IMR-90 (cell line): ENCODE data around the gene GABRE. TPM values are rescaled to one million over a fixed set of nuclear protein-coding genes. Genes with fewer than 3 reads are reported as not detected.

Experiments
- ATAC-seq: fragments of 200-7000 bp; cut with Tn5 transposase; 2 replicates; pipeline ENCODE4 v1.9.1; 2020; ENCODE audit warnings: low read depth, mild to moderate bottlenecking, moderate library complexity
- BruUV-seq: library from RNA; stranded (reverse); fragments of 400-500 nt; replicated peaks from 2 replicates; lab custom pipeline; 2021; lab: Mats Ljungman, UMichigan
- CTCF ChIA-PET: fragments of 300-600 bp; formaldehyde crosslinking; extraction: SDS; loops from one replicate; lab custom pipeline; 2021; ENCODE audit warnings: antibody characterized with exemption; lab: Yijun Ruan, JAX
- POLR2A ChIA-PET: fragments of 300-600 bp; sonication (Branson Sonifier 250); formaldehyde crosslinking; loops from one replicate; lab custom pipeline; 2022; ENCODE audit warnings: antibody characterized with exemption; ENCODE audit not compliant: unreplicated experiment; lab: Charles Lee
- DNase-seq: peaks from one replicate; pipeline ENCODE4 v3.0.0; 2013
- H2AFZ ChIP-seq: replicated peaks from 2 replicates; pipeline ENCODE3; 2013; ENCODE audit warnings: low read length, mild to moderate bottlenecking; ENCODE audit not compliant: poor library complexity
- H2AK5ac ChIP-seq: 2 replicates; pipeline ENCODE4 v1.6.1; 2013; ENCODE audit warnings: low read depth, low read length, inconsistent platforms
- H2AK9ac ChIP-seq: replicated peaks from 2 replicates; pipeline ENCODE3; 2013; ENCODE audit warnings: mild to moderate bottlenecking, low read depth, low read length, moderate library complexity; ENCODE audit not compliant: poor library complexity
- H2BK120ac ChIP-seq: 2 replicates; pipeline ENCODE4 v1.6.1; 2013; ENCODE audit warnings: low read depth, low read length, inconsistent platforms
- H2BK15ac ChIP-seq: 3 replicates; pipeline ENCODE4 v1.6.1; 2013; ENCODE audit warnings: low read depth, low read length, inconsistent platforms
- H2BK20ac ChIP-seq: 2 replicates; pipeline ENCODE4 v1.6.1; 2013; ENCODE audit warnings: low read depth, mild to moderate bottlenecking, inconsistent platforms, low read length, moderate library complexity
- H2BK5ac ChIP-seq: 2 replicates; pipeline ENCODE4 v1.6.1; 2013; ENCODE audit warnings: mild to moderate bottlenecking, low read depth, low read length, inconsistent platforms; ENCODE audit not compliant: poor library complexity, severe bottlenecking
- H3K14ac ChIP-seq: replicated peaks from 2 replicates; pipeline ENCODE4 v1.6.1; 2013; ENCODE audit warnings: low read depth, low read length, inconsistent platforms
- H3K18ac ChIP-seq: 2 replicates; pipeline ENCODE4 v1.6.1; 2013; ENCODE audit warnings: low read depth, low read length, control low read depth
- H3K23ac ChIP-seq: 2 replicates; pipeline ENCODE4 v1.6.1; 2013; ENCODE audit warnings: low read depth, low read length, inconsistent platforms
- H3K27ac ChIP-seq: 2 replicates; pipeline ENCODE4 v1.5.1; 2013; ENCODE audit warnings: mild to moderate bottlenecking, control low read depth, low read length; ENCODE audit not compliant: insufficient read depth
- H3K27me3 ChIP-seq: 2 replicates; pipeline ENCODE4 v1.6.1; 2013; ENCODE audit warnings: low read length; ENCODE audit not compliant: control insufficient read depth, insufficient read depth
- H3K36me3 ChIP-seq: 2 replicates; pipeline ENCODE4 v1.6.1; 2013; ENCODE audit warnings: low read length, mixed read lengths; ENCODE audit not compliant: control insufficient read depth, insufficient read depth
- H3K4ac ChIP-seq: 2 replicates; pipeline ENCODE4 v1.6.1; 2013; ENCODE audit warnings: low read depth, low read length, inconsistent platforms
- H3K4me1 ChIP-seq: 2 replicates; pipeline ENCODE4 v1.6.1; 2013; ENCODE audit warnings: low read length, mixed read lengths; ENCODE audit not compliant: control insufficient read depth, insufficient read depth
- H3K4me2 ChIP-seq: 2 replicates; pipeline ENCODE4 v1.6.1; 2013; ENCODE audit warnings: low read depth, mild to moderate bottlenecking, control low read depth, low read length, moderate library complexity
- H3K4me3 ChIP-seq: 2 replicates; pipeline ENCODE4 v1.5.1; 2013; ENCODE audit warnings: low read depth, mild to moderate bottlenecking, control low read depth, low read length, moderate library complexity; ENCODE audit not compliant: insufficient read depth
- H3K56ac ChIP-seq: 2 replicates; pipeline ENCODE4 v1.6.1; 2013; ENCODE audit warnings: low read length, inconsistent platforms; ENCODE audit not compliant: insufficient read depth; ENCODE audit errors: extremely low read depth
- H3K79me1 ChIP-seq, 2 experiments: 2 replicates each; pipeline ENCODE4 v1.6.1; 2013; ENCODE audit warnings: low read length in 2 of 2, inconsistent platforms in 1 of 2, low read depth in 1 of 2
- H3K9ac ChIP-seq: 2 replicates; pipeline ENCODE4 v1.6.1; 2013; ENCODE audit warnings: low read depth, low read length, control low read depth
- H3K9me1 ChIP-seq: 2 replicates; pipeline ENCODE4 v1.6.1; 2013; ENCODE audit warnings: low read length, inconsistent platforms; ENCODE audit not compliant: insufficient read depth
- H3K9me3 ChIP-seq: 2 replicates; pipeline ENCODE4 v1.6.1; 2013; ENCODE audit warnings: low read length; ENCODE audit not compliant: control insufficient read depth, insufficient read depth
- H4K20me1 ChIP-seq: 2 replicates; pipeline ENCODE4 v1.6.1; 2013; ENCODE audit warnings: low read length, inconsistent platforms; ENCODE audit not compliant: insufficient read depth
- H4K5ac ChIP-seq: 2 replicates; pipeline ENCODE4 v1.6.1; 2013; ENCODE audit warnings: mild to moderate bottlenecking, low read depth, low read length, control low read depth
- H4K8ac ChIP-seq, 2 experiments: 2 replicates each; pipeline ENCODE4 v1.6.1; 2013; ENCODE audit warnings: low read depth in 2 of 2, low read length in 2 of 2, control low read depth in 1 of 2, inconsistent platforms in 1 of 2
- H4K91ac ChIP-seq: 2 replicates; pipeline ENCODE4 v1.6.1; 2013; ENCODE audit warnings: low read depth, low read length, inconsistent platforms; ENCODE audit not compliant: insufficient read depth
- BHLHE40 ChIP-seq: fragments of 150-350 bp; IDR thresholded peaks from 2 replicates; pipeline ENCODE4 v1.6.1; 2016; ENCODE audit warnings: mild to moderate bottlenecking, low read depth, low read length
- CEBPB ChIP-seq: IDR thresholded peaks from 2 replicates; pipeline ENCODE4 v1.6.1; 2012; ENCODE audit warnings: low read depth, low read length, improper control_type of control experiment
- CHD1 ChIP-seq: IDR thresholded peaks from 2 replicates; pipeline ENCODE4 v1.6.1; 2012; ENCODE audit warnings: low read depth, low read length, improper control_type of control experiment
- FOS ChIP-seq: fragments of 150-350 bp; IDR thresholded peaks from 2 replicates; pipeline ENCODE4 v1.6.1; 2016; ENCODE audit warnings: low read depth, low read length
- MAFK ChIP-seq: IDR thresholded peaks from 2 replicates; pipeline ENCODE4 v1.6.1; 2012; ENCODE audit warnings: low read depth, low read length, improper control_type of control experiment
- MAZ ChIP-seq: IDR thresholded peaks from 2 replicates; pipeline ENCODE4 v1.6.1; 2012; ENCODE audit warnings: low read depth, mild to moderate bottlenecking, low read length, improper control_type of control experiment, moderate library complexity, borderline replicate concordance
- MXI1 ChIP-seq: IDR thresholded peaks from 2 replicates; pipeline ENCODE4 v1.6.1; 2012; ENCODE audit warnings: low read depth, mild to moderate bottlenecking, low read length, moderate library complexity, borderline replicate concordance
- NFE2L2 ChIP-seq: fragments of 150-350 bp; IDR thresholded peaks from 2 replicates; pipeline ENCODE4 v1.6.1; 2016; ENCODE audit warnings: low read depth, mild to moderate bottlenecking, low read length
- POLR2A ChIP-seq: IDR thresholded peaks from 2 replicates; pipeline ENCODE4 v1.6.1; 2012; ENCODE audit warnings: mild to moderate bottlenecking, low read depth, low read length
- RAD21 ChIP-seq: IDR thresholded peaks from 2 replicates; pipeline ENCODE4 v1.6.1; 2012; ENCODE audit warnings: low read length, improper control_type of control experiment
- RCOR1 ChIP-seq: IDR thresholded peaks from 2 replicates; pipeline ENCODE4 v1.6.1; 2012; ENCODE audit warnings: mild to moderate bottlenecking, low read length, improper control_type of control experiment; ENCODE audit not compliant: insufficient replicate concordance
- RFX5 ChIP-seq: IDR thresholded peaks from 2 replicates; pipeline ENCODE4 v1.8.0; 2012; ENCODE audit warnings: low read depth, mild to moderate bottlenecking, low read length, moderate library complexity
- SMC3 ChIP-seq: fragments of 150-350 bp; IDR thresholded peaks from 2 replicates; pipeline ENCODE4 v1.6.1; 2016; ENCODE audit warnings: low read depth, mild to moderate bottlenecking, antibody characterized with exemption, low read length, moderate library complexity
- USF2 ChIP-seq: fragments of 150-350 bp; IDR thresholded peaks from 2 replicates; pipeline ENCODE4 v1.6.1; 2017; ENCODE audit warnings: mild to moderate bottlenecking, antibody characterized with exemption, low read length, low read depth
- WGBS, 2 experiments: methylation state at CpG; one replicate each; pipeline versions ENCODE4 v1.1.5 to v1.1.7; 2013; ENCODE audit warnings: missing lambda C conversion rate in 2 of 2; ENCODE audit not compliant: insufficient read length in 1 of 2; ENCODE audit errors: extremely low coverage in 2 of 2; 5-methylcytosine and 5-hydroxymethylcytosine counted together
- dilution Hi-C: fragments of 300-500 bp; cut with HindIII; formaldehyde crosslinking; loops from one replicate; pipeline ENCODE4 v1.14.3; 2018; ENCODE audit warnings: low sequenced_read_pairs; ENCODE audit not compliant: unreplicated experiment
- in situ Hi-C: fragments of 300-500 bp; cut with MboI; formaldehyde crosslinking; loops from 3 replicates; pipeline ENCODE4 v1.14.3; 2019; ENCODE audit warnings: low sequenced_read_pairs, inconsistent platforms, mixed read lengths
- intact Hi-C: fragments of 100-400 bp; cut with micrococcal nuclease; formaldehyde crosslinking; loops from 2 replicates; pipeline ENCODE4 v1.10.0; 2022
- polyA plus RNA-seq, 3 experiments: library from polyadenylated mRNA; depleted of rRNA; stranded (reverse); fragments of >200 nt; gene quantifications; 2 replicates each; pipeline ENCODE4 v1.2.3, GENCODE V29; 2012; ENCODE audit warnings: low replicate concordance in 1 of 3
- total RNA-seq: library from RNA; depleted of rRNA; stranded (reverse); fragments of >200 nt; gene quantifications from 2 replicates; pipeline ENCODE4 v1.2.3, GENCODE V29; 2012
- TF ChIP-seq, protein P1 (sequence below): fragments of 150-350 bp; IDR thresholded peaks from 2 replicates; pipeline ENCODE4 v1.6.1; 2016; ENCODE audit warnings: low read depth, mild to moderate bottlenecking, low read length, moderate library complexity, borderline replicate concordance
- TF ChIP-seq, protein P2 (sequence below): conservative IDR thresholded peaks from 2 replicates; pipeline ENCODE4 v1.5.1; 2012; ENCODE audit warnings: mild to moderate bottlenecking, low read depth, low read length, improper control_type of control experiment

The GABRE gene
- total and polyA plus RNA-seq, 2 of the 4 experiments (the other 2 are of a cell fraction), result 1.3 to 1.6 TPM

DNA sequence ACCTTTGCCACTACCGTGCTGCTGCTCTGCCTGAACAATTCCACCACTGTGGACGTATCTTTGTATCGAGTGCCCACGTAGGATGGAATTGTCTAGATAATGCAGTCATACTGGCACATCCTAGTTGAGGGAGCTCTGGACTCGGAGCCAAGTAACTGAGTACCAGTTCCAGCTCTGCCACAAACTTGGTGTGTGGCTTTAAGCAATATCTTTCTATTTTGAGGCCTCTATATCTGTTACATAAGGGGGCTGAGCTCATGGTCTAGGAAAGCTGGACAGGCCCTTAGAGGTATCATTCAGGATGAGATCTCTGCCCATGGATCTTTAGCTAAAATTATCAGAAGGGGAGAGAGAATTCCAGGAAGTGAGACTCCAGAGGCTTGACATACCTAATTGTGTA is 12.4 kb downstream of the GABRE start:
- Histone ChIP-seq H2AFZ (no peak overlapping the region), H3K4me2 (no peak overlapping the region), H3K4ac (no peak overlapping the region), H2BK5ac (no peak overlapping the region), H4K8ac (no peak overlapping the region), H4K20me1 (no peaks in the 10 kb centered on the region), H3K27ac (no peak overlapping the region), H2BK15ac (no peak overlapping the region), H3K56ac (no peak overlapping the region), H2BK120ac (no peak overlapping the region), H3K4me3 (no peak overlapping the region), H2BK20ac (no peak overlapping the region), H4K91ac (no peak overlapping the region), H3K9ac (no peak overlapping the region), H3K79me1 (no peaks in the 10 kb centered on the region), H3K18ac (no peak overlapping the region), H3K14ac (no peak overlapping the region), H3K9me1 (no peaks in the 10 kb centered on the region), H3K4me1 (no peaks in the 10 kb centered on the region), H4K5ac (no peak overlapping the region), H3K36me3 (no peaks in the 10 kb centered on the region), H2AK9ac (no peak overlapping the region), H3K27me3 (no peaks in the 10 kb centered on the region), H2AK5ac (no peak overlapping the region), H3K9me3 (peaks cover 10% of the 10 kb centered on the region), H3K23ac (no peak overlapping the region)
- no peak for DNase-seq
- in situ Hi-C loops (no loop called here), dilution Hi-C loops (no loop called here), intact Hi-C loops (no loop called here)
- TF ChIP-seq SMC3 (no peak), MXI1 (no peak), BHLHE40 (no peak), FOS (no peak), MAFK (no peak), RCOR1 (no peak), CHD1 (no peak), NFE2L2 (no peak), POLR2A (no peak), CEBPB (no peak), USF2 (no peak), MAZ (no peak), RFX5 (no peak), RAD21 (no peak)
- TF ChIP-seq, protein P1, sequence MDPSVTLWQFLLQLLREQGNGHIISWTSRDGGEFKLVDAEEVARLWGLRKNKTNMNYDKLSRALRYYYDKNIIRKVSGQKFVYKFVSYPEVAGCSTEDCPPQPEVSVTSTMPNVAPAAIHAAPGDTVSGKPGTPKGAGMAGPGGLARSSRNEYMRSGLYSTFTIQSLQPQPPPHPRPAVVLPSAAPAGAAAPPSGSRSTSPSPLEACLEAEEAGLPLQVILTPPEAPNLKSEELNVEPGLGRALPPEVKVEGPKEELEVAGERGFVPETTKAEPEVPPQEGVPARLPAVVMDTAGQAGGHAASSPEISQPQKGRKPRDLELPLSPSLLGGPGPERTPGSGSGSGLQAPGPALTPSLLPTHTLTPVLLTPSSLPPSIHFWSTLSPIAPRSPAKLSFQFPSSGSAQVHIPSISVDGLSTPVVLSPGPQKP, result no peak
- TF ChIP-seq, protein P2, sequence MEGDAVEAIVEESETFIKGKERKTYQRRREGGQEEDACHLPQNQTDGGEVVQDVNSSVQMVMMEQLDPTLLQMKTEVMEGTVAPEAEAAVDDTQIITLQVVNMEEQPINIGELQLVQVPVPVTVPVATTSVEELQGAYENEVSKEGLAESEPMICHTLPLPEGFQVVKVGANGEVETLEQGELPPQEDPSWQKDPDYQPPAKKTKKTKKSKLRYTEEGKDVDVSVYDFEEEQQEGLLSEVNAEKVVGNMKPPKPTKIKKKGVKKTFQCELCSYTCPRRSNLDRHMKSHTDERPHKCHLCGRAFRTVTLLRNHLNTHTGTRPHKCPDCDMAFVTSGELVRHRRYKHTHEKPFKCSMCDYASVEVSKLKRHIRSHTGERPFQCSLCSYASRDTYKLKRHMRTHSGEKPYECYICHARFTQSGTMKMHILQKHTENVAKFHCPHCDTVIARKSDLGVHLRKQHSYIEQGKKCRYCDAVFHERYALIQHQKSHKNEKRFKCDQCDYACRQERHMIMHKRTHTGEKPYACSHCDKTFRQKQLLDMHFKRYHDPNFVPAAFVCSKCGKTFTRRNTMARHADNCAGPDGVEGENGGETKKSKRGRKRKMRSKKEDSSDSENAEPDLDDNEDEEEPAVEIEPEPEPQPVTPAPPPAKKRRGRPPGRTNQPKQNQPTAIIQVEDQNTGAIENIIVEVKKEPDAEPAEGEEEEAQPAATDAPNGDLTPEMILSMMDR, result no peak
- BruUV-seq, result no TSS peak
- WGBS, 2 experiments, result no CpG with 5 or more reads among the region's 5 CpGs
- no peak for ATAC-seq
- POLR2A ChIA-PET, result no interaction called here
- CTCF ChIA-PET, result no interaction called here
